Ectodermal cell (in vitro differentiated cells): ENCODE data around the gene ADARB2.

Experiments
- H3K27ac ChIP-seq: 2 replicates; pipeline ENCODE4 v1.7.0; 2013; ENCODE audit warnings: mild to moderate bottlenecking, low read depth, low read length; ENCODE audit not compliant: insufficient read depth, poor library complexity, severe bottlenecking
- H3K27me3 ChIP-seq: 2 replicates; pipeline ENCODE4 v1.7.0; 2013; ENCODE audit warnings: mild to moderate bottlenecking, low read length; ENCODE audit not compliant: insufficient read depth, control insufficient read depth, poor library complexity, severe bottlenecking
- H3K36me3 ChIP-seq: one replicate; pipeline ENCODE4 v1.7.0; 2013; ENCODE audit warnings: low read length; ENCODE audit not compliant: control insufficient read depth, insufficient read depth
- H3K4me1 ChIP-seq: one replicate; pipeline ENCODE4 v1.7.0; 2013; ENCODE audit warnings: low read length; ENCODE audit not compliant: control insufficient read depth, insufficient read depth
- H3K4me3 ChIP-seq: 2 replicates; pipeline ENCODE4 v1.7.0; 2013; ENCODE audit warnings: low read depth, low read length, control low read depth; ENCODE audit not compliant: insufficient read depth
- H3K9me3 ChIP-seq: 2 replicates; pipeline ENCODE4 v1.7.0; 2013; ENCODE audit warnings: mild to moderate bottlenecking, low read length, moderate library complexity; ENCODE audit not compliant: control insufficient read depth
- WGBS, 2 experiments: methylation state at CpG; one replicate each; pipeline ENCODE4 v1.1.7; 2013; ENCODE audit warnings: missing lambda C conversion rate in 2 of 2; 5-methylcytosine and 5-hydroxymethylcytosine counted together

ADARB2 gene

GRCh38 chr10:1187151-1187854 lies 550.0 kb downstream of the ADARB2 start:
- Histone ChIP-seq H3K36me3 (no peaks in the 10 kb centered on the region), H3K9me3 (no peaks in the 10 kb centered on the region), H3K4me3 (no peak overlapping the region), H3K4me1 (no peaks in the 10 kb centered on the region), H3K27ac (no peak overlapping the region), H3K27me3 (no peaks in the 10 kb centered on the region)
- 93 to 95% methylated on average over 29 of the region's 29 CpGs for WGBS, 2 experiments

GRCh38 chr10:1186683-1186990 lies 550.7 kb downstream of the ADARB2 start:
- Histone ChIP-seq H3K9me3 (no peaks in the 10 kb centered on the region), H3K27me3 (no peaks in the 10 kb centered on the region), H3K4me1 (no peaks in the 10 kb centered on the region), H3K36me3 (no peaks in the 10 kb centered on the region), H3K4me3 (no peak overlapping the region), H3K27ac (no peak overlapping the region)
- WGBS, 2 experiments, result 86 to 90% methylated on average over 7 of the region's 7 CpGs

GRCh38 chr10:1185911-1186682 lies 551.2 kb downstream of the ADARB2 start:
- H3K4me1 ChIP-seq, result no peaks in the 10 kb centered on the region
- no peak overlapping the region for H3K4me3 ChIP-seq
- 88 to 91% methylated on average over 24 of the region's 24 CpGs for WGBS, 2 experiments
- H3K27me3 ChIP-seq, result no peaks in the 10 kb centered on the region
- H3K27ac ChIP-seq, result no peak overlapping the region
- H3K9me3 ChIP-seq, result no peaks in the 10 kb centered on the region
- H3K36me3 ChIP-seq, result no peaks in the 10 kb centered on the region

GRCh38 chr10:1184541-1185430 lies 552.5 kb downstream of the ADARB2 start:
- Histone ChIP-seq H3K27ac (no peak overlapping the region), H3K27me3 (no peaks in the 10 kb centered on the region), H3K4me1 (no peaks in the 10 kb centered on the region), H3K36me3 (no peaks in the 10 kb centered on the region), H3K9me3 (no peaks in the 10 kb centered on the region), H3K4me3 (no peak overlapping the region)
- 87% methylated on average over 45 of the region's 45 CpGs for WGBS, 2 experiments

GRCh38 chr10:1183701-1184100 lies 553.6 kb downstream of the ADARB2 start:
- Histone ChIP-seq H3K27ac (no peak overlapping the region), H3K4me1 (no peaks in the 10 kb centered on the region), H3K27me3 (no peaks in the 10 kb centered on the region), H3K4me3 (no peak overlapping the region), H3K9me3 (no peaks in the 10 kb centered on the region), H3K36me3 (no peaks in the 10 kb centered on the region)
- WGBS, 2 experiments, result 76% methylated on average over 12 of the region's 12 CpGs

- Histone ChIP-seq H3K9me3 (no peaks in the 10 kb centered on the region), H3K4me3 (no peak overlapping the region), H3K27ac (no peak overlapping the region), H3K36me3 (no peaks in the 10 kb centered on the region), H3K4me1 (no peaks in the 10 kb centered on the region), H3K27me3 (no peaks in the 10 kb centered on the region)
- WGBS, 2 experiments, result 90 to 91% methylated on average over 18 of the region's 18 CpGs
Measured at GRCh38 chr10:1183033-1183396, 554.3 kb downstream of the ADARB2 start.

- no peak overlapping the region for H3K27ac ChIP-seq
- no peaks in the 10 kb centered on the region for H3K27me3 ChIP-seq
- H3K36me3 ChIP-seq, result no peaks in the 10 kb centered on the region
- H3K9me3 ChIP-seq, result no peaks in the 10 kb centered on the region
- no peak overlapping the region for H3K4me3 ChIP-seq
- WGBS, 2 experiments, result 90 to 92% methylated on average over 28 to 30 of the region's 30 CpGs
- no peaks in the 10 kb centered on the region for H3K4me1 ChIP-seq
Measured at GRCh38 chr10:1182280-1183032, 554.9 kb downstream of the ADARB2 start.

GRCh38 chr10:1180836-1181235 lies 556.5 kb downstream of the ADARB2 start:
- no peaks in the 10 kb centered on the region for H3K27me3 ChIP-seq
- H3K4me3 ChIP-seq, result no peak overlapping the region
- no peak overlapping the region for H3K27ac ChIP-seq
- H3K9me3 ChIP-seq, result no peaks in the 10 kb centered on the region
- H3K36me3 ChIP-seq, result no peaks in the 10 kb centered on the region
- WGBS, 2 experiments, result 62 to 64% methylated on average over 11 of the region's 11 CpGs
- no peaks in the 10 kb centered on the region for H3K4me1 ChIP-seq

GRCh38 chr10:1180071-1180730 lies 557.1 kb downstream of the ADARB2 start:
- Histone ChIP-seq H3K4me3 (no peak overlapping the region), H3K9me3 (no peaks in the 10 kb centered on the region), H3K27me3 (no peaks in the 10 kb centered on the region), H3K4me1 (no peaks in the 10 kb centered on the region), H3K27ac (no peak overlapping the region), H3K36me3 (no peaks in the 10 kb centered on the region)
- WGBS, 2 experiments, result 86 to 88% methylated on average over 16 of the region's 16 CpGs
